Measurements from ENCODE around the gene MMP8.

MMP8 gene

DNA sequence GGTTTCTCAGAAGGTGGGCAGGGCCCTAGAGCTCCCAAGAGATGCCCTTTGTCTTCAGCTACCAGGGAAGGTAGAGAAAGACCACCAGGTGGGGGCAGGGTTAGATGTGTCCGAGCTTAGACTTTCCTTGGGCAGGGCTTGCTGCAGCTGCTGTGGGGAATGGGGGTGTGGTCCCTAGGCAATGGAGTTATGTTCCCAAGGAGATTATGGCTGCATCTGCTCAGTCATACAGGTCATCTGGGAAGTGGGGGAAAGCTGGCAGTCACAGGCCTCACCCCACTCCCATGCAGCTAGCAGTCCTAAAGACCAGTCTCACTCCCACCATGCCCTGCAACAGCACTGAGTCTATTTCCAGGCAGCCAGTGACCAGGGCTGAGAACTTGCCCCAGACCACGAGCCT, 48.7 kb downstream of the MMP8 start:
- no peak overlapping the region for H3K4me3 ChIP-seq (ENCODE audit: low read depth, low read length)
- TF ChIP-seq, protein P1, sequence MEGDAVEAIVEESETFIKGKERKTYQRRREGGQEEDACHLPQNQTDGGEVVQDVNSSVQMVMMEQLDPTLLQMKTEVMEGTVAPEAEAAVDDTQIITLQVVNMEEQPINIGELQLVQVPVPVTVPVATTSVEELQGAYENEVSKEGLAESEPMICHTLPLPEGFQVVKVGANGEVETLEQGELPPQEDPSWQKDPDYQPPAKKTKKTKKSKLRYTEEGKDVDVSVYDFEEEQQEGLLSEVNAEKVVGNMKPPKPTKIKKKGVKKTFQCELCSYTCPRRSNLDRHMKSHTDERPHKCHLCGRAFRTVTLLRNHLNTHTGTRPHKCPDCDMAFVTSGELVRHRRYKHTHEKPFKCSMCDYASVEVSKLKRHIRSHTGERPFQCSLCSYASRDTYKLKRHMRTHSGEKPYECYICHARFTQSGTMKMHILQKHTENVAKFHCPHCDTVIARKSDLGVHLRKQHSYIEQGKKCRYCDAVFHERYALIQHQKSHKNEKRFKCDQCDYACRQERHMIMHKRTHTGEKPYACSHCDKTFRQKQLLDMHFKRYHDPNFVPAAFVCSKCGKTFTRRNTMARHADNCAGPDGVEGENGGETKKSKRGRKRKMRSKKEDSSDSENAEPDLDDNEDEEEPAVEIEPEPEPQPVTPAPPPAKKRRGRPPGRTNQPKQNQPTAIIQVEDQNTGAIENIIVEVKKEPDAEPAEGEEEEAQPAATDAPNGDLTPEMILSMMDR (IDR thresholded peaks at IDR 0.05; ENCODE audit: low read depth, low read length) = no peak

DNA sequence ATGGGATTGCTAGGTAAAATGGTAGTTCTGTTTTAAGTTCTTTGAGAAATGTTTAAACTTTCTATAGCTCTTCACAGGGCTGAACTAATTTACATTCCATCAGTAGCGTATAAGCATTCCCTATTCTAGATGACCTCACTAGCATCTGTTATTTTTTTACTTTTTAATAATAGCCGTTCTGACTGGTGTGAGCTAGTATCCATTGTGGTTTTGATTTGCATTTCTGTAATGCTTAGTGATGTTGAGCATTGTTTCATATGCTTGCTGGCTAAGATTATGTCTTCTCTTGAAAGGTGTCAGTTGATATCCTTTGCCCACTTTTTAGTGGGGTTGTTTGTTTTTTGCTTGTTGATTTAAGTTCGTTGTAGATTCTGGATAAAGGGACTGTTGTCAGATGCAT, 55.1 kb downstream of the MMP8 start:
- TF ChIP-seq, protein P1 (IDR thresholded peaks at IDR 0.05; ENCODE audit: low read depth, low read length) = no peak

DNA sequence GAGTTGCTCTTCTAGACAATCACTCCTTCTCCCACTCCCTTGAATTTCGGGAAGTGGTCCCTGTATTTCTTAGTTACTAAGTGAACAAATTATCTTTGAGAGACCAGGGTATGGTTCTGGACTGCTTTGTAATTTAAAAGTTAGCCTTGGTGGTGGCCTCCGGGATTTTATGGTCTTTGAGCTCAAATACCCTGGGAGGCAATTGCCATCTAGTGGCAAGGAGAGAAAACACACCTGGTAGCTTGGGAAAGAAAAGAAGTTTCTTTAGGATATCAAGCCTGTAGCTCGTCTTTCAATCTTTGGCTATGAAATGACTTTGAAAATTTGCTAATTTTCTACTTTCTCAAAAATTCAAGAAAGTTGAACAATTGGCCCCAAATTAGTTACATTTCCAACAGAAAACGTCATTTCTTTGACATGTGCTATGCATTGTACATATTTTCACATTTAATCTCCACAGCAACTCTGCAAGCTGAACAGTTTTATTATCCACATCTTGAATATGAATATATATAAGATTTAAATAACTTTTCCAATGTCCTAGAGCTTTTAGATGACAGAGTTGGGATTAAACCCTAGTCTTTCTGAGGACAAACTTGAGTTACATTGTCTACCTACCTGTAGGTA, 58.3 kb downstream of the MMP8 start:
- no peak overlapping the region for H3K4me3 ChIP-seq (ENCODE audit: low read depth, low read length)
- TF ChIP-seq, protein P1 (IDR thresholded peaks at IDR 0.05; ENCODE audit: low read depth, low read length) = peak; percentile 82

More for the DNA sequence above, 55.1 kb downstream of the MMP8 start:
- no peak overlapping the region for H3K4me3 ChIP-seq (ENCODE audit: low read depth, low read length)

DNA sequence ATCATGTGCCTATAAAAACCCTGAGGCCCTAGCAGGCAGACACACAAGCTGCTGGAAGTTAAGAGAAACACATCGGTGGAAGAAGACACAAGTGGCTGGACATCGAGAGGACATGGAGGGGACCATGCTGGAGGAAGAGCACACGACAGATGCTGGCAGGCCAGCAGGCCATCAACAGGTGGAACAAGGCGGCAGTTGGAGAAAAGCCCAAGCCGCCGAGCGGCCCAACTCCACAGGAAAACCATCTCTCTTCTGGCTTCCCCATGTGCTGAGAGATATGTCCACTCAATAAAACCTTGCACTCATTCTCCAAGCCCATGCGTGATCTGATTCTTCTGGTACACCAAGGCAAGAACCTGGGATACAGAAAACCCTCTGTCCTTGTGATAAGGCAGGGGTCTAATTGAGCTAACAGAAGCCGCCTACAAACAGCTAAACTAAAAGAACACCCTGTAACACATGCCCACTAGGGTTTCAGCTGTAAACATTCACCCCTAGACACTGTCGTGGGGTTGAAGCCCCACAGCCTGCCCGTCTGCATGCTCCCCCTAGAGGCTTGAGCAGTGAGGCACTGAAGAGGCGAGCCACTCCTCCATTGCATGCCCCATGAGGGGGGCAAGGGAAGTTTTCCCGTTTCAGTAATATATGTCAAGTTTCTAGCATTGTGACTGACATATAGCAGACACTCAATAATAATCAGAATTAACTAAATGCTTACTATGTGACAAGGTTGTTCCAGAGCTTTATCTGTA, 60.6 kb downstream of the MMP8 start:
- no peak overlapping the region for H3K4me3 ChIP-seq (ENCODE audit: low read depth, low read length)
- TF ChIP-seq, protein P1 (IDR thresholded peaks at IDR 0.05; ENCODE audit: low read depth, low read length) = peak; percentile 37

DNA sequence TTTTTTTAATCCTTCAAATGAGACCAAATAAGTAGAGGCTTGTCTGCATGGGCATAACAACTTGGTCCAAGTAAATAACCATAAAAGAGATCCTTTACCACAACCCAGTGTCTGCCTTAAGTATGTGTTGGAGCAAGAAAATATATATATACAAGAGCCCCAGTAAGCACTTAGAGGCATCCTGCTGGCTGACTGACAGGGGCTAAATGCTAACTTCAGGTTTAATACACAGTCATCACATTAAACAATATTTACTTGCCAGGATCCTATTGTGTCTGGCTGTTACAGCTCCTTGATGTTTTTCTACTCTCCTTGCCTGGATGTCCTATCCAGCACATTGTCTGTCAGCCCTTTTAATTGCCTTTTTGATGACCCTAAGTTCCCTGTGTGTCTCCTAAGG, 62.1 kb downstream of the MMP8 start:
- TF ChIP-seq, protein P1 (IDR thresholded peaks at IDR 0.05; ENCODE audit: low read depth, low read length) = no peak

More for the DNA sequence above, 62.1 kb downstream of the MMP8 start:
- no peak overlapping the region for H3K4me3 ChIP-seq (ENCODE audit: low read depth, low read length)
